Liver (tissue), 9 donors: ENCODE data around the gene BRWD1. TPM values are rescaled to one million over a fixed set of nuclear protein-coding genes. Genes with fewer than 3 reads are reported as not detected.

ENCODE experiments used
- DNase-seq: peaks from one replicate; pipeline ENCODE4 v3.0.0-alpha.2; 2017; ENCODE audit warnings: low spot score
- H3K27ac ChIP-seq, 2 donors: one replicate each; pipeline ENCODE4 v1.7.0; 2013; ENCODE audit warnings: inconsistent platforms in 2 of 2, low read length in 2 of 2, control low read depth in 1 of 2, low read depth in 1 of 2, mild to moderate bottlenecking in 1 of 2
- H3K27me3 ChIP-seq, 4 donors: one replicate each; pipeline versions ENCODE4 v1.6.1 to v1.7.0; 2013; ENCODE audit warnings: low read length in 3 of 4, inconsistent platforms in 1 of 4, mild to moderate bottlenecking in 1 of 4, moderate library complexity in 1 of 4; ENCODE audit not compliant: control insufficient read depth in 4 of 4, insufficient read depth in 4 of 4
- H3K36me3 ChIP-seq, 4 donors: one replicate each; pipeline versions ENCODE4 v1.6.1 to v1.7.0; 2013; ENCODE audit warnings: low read length in 3 of 4, mild to moderate bottlenecking in 3 of 4, low read depth in 1 of 4, moderate library complexity in 1 of 4; ENCODE audit not compliant: control insufficient read depth in 4 of 4, insufficient read depth in 3 of 4
- H3K4me1 ChIP-seq, 4 donors: one replicate each; pipeline versions ENCODE4 v1.6.1 to v1.7.0; 2013; ENCODE audit warnings: low read length in 3 of 4, mild to moderate bottlenecking in 3 of 4, moderate library complexity in 1 of 4; ENCODE audit not compliant: control insufficient read depth in 4 of 4, insufficient read depth in 4 of 4
- H3K4me3 ChIP-seq, 3 donors: one replicate each; pipeline versions ENCODE4 v1.6.1 to v1.7.0; 2013; ENCODE audit warnings: low read length in 3 of 3, control low read depth in 1 of 3, low read depth in 1 of 3, mild to moderate bottlenecking in 1 of 3
- H3K9ac ChIP-seq, 2 donors: one replicate each; pipeline ENCODE4 v1.7.0; 2013; ENCODE audit warnings: low read length in 2 of 2, mild to moderate bottlenecking in 2 of 2, moderate library complexity in 2 of 2, control low read depth in 1 of 2, low read depth in 1 of 2
- H3K9me3 ChIP-seq, 4 donors: one replicate each; pipeline versions ENCODE4 v1.6.1 to v1.7.0; 2013; ENCODE audit warnings: low read length in 3 of 4; ENCODE audit not compliant: control insufficient read depth in 4 of 4
- ATF3 ChIP-seq: IDR thresholded peaks from 2 replicates; pipeline ENCODE4 v1.6.1; 2016; ENCODE audit warnings: antibody characterized with exemption
- CTCF ChIP-seq: fragments of 150-350 bp; IDR thresholded peaks from 2 replicates; pipeline ENCODE4 v1.5.1; 2017; ENCODE audit warnings: improper control_type of control experiment, low read depth, low read length; ENCODE audit not compliant: missing input control
- EGR1 ChIP-seq, 2 donors: IDR thresholded peaks; 2 replicates each; pipeline ENCODE4 v1.6.1; 2016 to 2018; ENCODE audit warnings: antibody characterized with exemption in 2 of 2, low read depth in 2 of 2
- FOXA1 ChIP-seq: IDR thresholded peaks from 2 replicates; pipeline ENCODE4 v1.6.1; 2016; ENCODE audit warnings: antibody characterized with exemption
- FOXA2 ChIP-seq: IDR thresholded peaks from 2 replicates; pipeline ENCODE4 v1.6.1; 2016; ENCODE audit warnings: antibody characterized with exemption
- GABPA ChIP-seq, 2 donors: IDR thresholded peaks in 1 of 2; conservative IDR thresholded peaks in 1 of 2; 2 replicates each; pipeline ENCODE4 v1.6.1; 2016; ENCODE audit warnings: antibody characterized with exemption in 2 of 2, mild to moderate bottlenecking in 1 of 2, moderate library complexity in 1 of 2
- HNF4A ChIP-seq, 2 donors: conservative IDR thresholded peaks; 2 replicates each; pipeline ENCODE4 v1.6.1; 2016; ENCODE audit warnings: antibody characterized with exemption in 2 of 2, mild to moderate bottlenecking in 2 of 2
- HNF4G ChIP-seq: IDR thresholded peaks from 2 replicates; pipeline ENCODE4 v1.6.1; 2016; ENCODE audit warnings: antibody characterized with exemption
- JUND ChIP-seq, 2 donors: IDR thresholded peaks; 2 replicates each; pipeline ENCODE4 v1.6.1; 2016; ENCODE audit warnings: antibody characterized with exemption in 2 of 2
- MAX ChIP-seq: IDR thresholded peaks from 2 replicates; pipeline ENCODE4 v1.6.1; 2016; ENCODE audit warnings: antibody characterized with exemption
- NR2F2 ChIP-seq: IDR thresholded peaks from 2 replicates; pipeline ENCODE4 v1.6.1; 2016; ENCODE audit warnings: antibody characterized with exemption
- RAD21 ChIP-seq, 2 donors: IDR thresholded peaks; 2 replicates each; pipeline ENCODE4 v1.6.1; 2016; ENCODE audit warnings: antibody characterized with exemption in 2 of 2, mild to moderate bottlenecking in 2 of 2
- REST ChIP-seq: IDR thresholded peaks from 2 replicates; pipeline ENCODE4 v1.6.1; 2016; ENCODE audit warnings: antibody characterized with exemption, mild to moderate bottlenecking
- RXRA ChIP-seq, 2 donors: IDR thresholded peaks; 2 replicates each; pipeline ENCODE4 v1.6.1; 2017 to 2018; ENCODE audit warnings: antibody characterized with exemption in 2 of 2, mild to moderate bottlenecking in 1 of 2
- SP1 ChIP-seq: IDR thresholded peaks from 2 replicates; pipeline ENCODE4 v1.6.1; 2018; ENCODE audit warnings: antibody characterized with exemption, mild to moderate bottlenecking
- TAF1 ChIP-seq: conservative IDR thresholded peaks from 2 replicates; pipeline ENCODE4 v1.6.1; 2016; ENCODE audit warnings: antibody characterized with exemption, mild to moderate bottlenecking
- YY1 ChIP-seq: IDR thresholded peaks from 2 replicates; pipeline ENCODE4 v1.6.1; 2016; ENCODE audit warnings: antibody characterized with exemption, mild to moderate bottlenecking
- WGBS: extraction: QIAGEN DNeasy Blood & Tissue Kit; methylation state at CpG from one replicate; pipeline ENCODE4 v1.1.7; 2013; 5-methylcytosine and 5-hydroxymethylcytosine counted together
- polyA plus RNA-seq, 2 donors: library from polyadenylated mRNA; stranded (reverse) in 1 of 2; unstranded in 1 of 2; fragments of 200-250 nt in 1 of 2; fragments of >200 nt in 1 of 2; fragmentation: Nextera tagmentation in 1 of 2; extraction: Ambion mirVana in 1 of 2; gene quantifications; one replicate each; pipeline versions ENCODE4 v1.2.1 to v1.2.3, GENCODE V29; 2013 to 2015
- total RNA-seq, 2 donors: library from RNA; depleted of rRNA; stranded (reverse); fragments of >200 nt; gene quantifications; one replicate each; pipeline ENCODE4 v1.2.3, GENCODE V29; 2014
- TF ChIP-seq, protein P1 (sequence below): IDR thresholded peaks from 2 replicates; pipeline ENCODE4 v1.6.1; 2016; ENCODE audit warnings: antibody characterized with exemption
- donor health status: healthy.
- donor health status: healthy.
- donor health status: healthy.
- donor health status: healthy.
- donor health status: healthy.

Gene BRWD1
- total and polyA plus RNA-seq, 4 donors, result 5.2 to 56.6 (median 20.9) TPM

DNA sequence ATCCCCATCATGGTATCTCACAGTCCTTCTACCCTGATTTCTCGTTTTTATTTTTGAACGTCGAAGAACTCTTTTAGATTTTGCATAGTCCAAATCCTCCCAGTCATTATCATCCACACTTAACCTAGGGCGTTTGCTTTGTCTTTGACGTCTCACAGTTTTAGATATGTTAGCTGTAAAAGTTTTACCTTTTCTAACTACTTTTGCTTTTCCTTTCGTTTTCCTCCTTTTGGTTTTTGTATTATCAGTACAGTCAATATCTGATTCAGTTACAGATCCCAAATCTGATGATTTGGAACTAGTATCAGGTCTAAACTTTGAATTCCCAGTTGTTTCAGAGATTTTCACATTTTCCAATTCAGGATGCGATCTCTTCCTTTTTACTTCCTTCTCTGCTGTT, 117.1 kb downstream of the BRWD1 start:
- Histone ChIP-seq H3K4me3 (no peak overlapping the region), H3K36me3 (peaks cover 5 to 53% (median 45%) of the 10 kb centered on the region in 4 donors), H3K4me1 (no peaks in the 10 kb centered on the region), H3K9ac (no peak overlapping the region), H3K9me3 (no peaks in the 10 kb centered on the region), H3K27ac (no peak overlapping the region), H3K27me3 (no peaks in the 10 kb centered on the region)
- TF ChIP-seq SP1 (no peak), HNF4A (conservative IDR thresholded peaks at IDR 0.05) (no peak), FOXA2 (no peak), YY1 (no peak), MAX (no peak), GABPA (IDR thresholded peaks at IDR 0.05 in 1 of 2, conservative IDR thresholded peaks at IDR 0.05 in 1 of 2) (no peak), RAD21 (IDR thresholded peaks at IDR 0.05) (no peak)
- 81% methylated on average over 7 of the region's 7 CpGs for WGBS
- DNase-seq, result no peak

DNA sequence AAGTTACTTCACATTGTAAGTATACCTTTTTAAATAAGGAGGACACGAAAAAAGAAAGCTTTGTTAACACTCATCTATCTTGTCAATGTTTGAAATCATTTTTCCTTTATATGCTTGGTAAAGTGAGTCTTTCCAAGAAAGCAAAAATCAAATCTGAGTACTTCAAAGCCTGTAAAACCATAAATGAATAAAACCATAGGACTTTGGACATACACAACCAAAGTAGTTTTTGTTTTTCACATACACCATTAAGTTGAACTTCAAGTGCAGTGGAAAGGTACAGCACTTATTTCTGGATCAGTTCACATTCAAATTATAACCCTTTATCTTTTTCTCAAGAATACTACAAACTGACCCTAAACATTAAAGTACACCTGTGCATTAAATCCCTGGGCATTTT, 120.1 kb downstream of the BRWD1 start:
- Histone ChIP-seq H3K27me3 (no peaks in the 10 kb centered on the region), H3K36me3 (peaks cover 0 to 38% (median 25%) of the 10 kb centered on the region in 4 donors), H3K4me3 (no peak overlapping the region), H3K9me3 (no peaks in the 10 kb centered on the region), H3K9ac (no peak overlapping the region), H3K4me1 (no peaks in the 10 kb centered on the region), H3K27ac (no peak overlapping the region)
- TF ChIP-seq NR2F2 (no peak), REST (no peak), MAX (no peak), ATF3 (no peak), EGR1 (IDR thresholded peaks at IDR 0.05; ENCODE audit: low read depth in 2 of 2) (no peak), TAF1 (no peak), CTCF (no peak), YY1 (no peak), GABPA (IDR thresholded peaks at IDR 0.05 in 1 of 2, conservative IDR thresholded peaks at IDR 0.05 in 1 of 2) (no peak), FOXA2 (no peak), RXRA (IDR thresholded peaks at IDR 0.05) (no peak), HNF4G (no peak), JUND (IDR thresholded peaks at IDR 0.05) (no peak), SP1 (no peak), FOXA1 (no peak), RAD21 (IDR thresholded peaks at IDR 0.05) (no peak)
- TF ChIP-seq, protein P1, sequence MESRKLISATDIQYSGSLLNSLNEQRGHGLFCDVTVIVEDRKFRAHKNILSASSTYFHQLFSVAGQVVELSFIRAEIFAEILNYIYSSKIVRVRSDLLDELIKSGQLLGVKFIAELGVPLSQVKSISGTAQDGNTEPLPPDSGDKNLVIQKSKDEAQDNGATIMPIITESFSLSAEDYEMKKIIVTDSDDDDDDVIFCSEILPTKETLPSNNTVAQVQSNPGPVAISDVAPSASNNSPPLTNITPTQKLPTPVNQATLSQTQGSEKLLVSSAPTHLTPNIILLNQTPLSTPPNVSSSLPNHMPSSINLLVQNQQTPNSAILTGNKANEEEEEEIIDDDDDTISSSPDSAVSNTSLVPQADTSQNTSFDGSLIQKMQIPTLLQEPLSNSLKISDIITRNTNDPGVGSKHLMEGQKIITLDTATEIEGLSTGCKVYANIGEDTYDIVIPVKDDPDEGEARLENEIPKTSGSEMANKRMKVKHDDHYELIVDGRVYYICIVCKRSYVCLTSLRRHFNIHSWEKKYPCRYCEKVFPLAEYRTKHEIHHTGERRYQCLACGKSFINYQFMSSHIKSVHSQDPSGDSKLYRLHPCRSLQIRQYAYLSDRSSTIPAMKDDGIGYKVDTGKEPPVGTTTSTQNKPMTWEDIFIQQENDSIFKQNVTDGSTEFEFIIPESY, result no peak
- 87% methylated on average over 1 of the region's 1 CpG for WGBS
- no peak for DNase-seq
